NCI-H1930 (cell line): ENCODE data around the gene CDC42EP4.
"Not testable (repeated sequence)": the region's sequence is repeated elsewhere in the genome, so short reads cannot be mapped to it uniquely, and the experiment has no call there.

Source experiments
- DNase-seq, 2 experiments: peaks; one replicate each; lab custom pipeline; 2025; lab: John Stamatoyannopoulos, UW

CDC42EP4 gene

DNA sequence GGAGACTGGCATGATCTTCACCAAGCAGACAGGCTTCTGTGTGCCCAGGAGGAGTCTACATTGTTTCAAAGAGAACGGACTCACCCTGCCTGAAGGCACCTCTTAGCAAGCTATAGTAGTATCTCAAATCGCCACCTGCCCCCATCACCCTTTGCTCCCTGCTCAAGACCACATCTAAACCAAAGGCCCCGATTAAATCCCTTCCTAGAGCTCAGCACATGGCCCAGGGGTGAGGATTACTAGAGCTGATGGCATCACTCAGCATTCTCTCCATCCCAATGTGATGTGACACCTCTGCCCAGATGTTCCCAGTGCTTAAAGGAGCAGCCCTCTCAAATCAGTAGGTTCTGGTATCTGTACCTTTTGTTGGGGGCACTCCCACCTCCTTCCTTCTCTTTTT lies 8.0 kb upstream of the CDC42EP4 start:
- DNase-seq, result no peak

DNA sequence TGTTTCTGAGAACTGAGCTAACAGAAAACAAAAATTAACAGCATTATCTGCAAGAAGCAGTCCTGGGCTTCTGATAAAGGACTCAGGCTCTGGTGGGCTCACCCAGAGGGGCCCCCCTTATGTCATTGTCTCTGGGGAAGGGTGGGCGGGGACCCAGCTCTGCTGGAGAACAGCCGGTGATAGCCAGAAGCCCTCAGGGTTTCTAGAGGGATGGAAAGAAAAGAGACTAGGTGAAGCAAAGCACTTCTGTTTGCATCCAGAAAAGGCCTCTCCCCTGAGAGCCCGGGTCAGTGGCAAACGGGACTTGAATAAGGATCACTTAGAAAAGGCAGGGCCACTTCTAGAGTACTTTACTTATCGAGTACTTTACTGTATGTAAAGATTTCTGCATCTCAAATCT lies 7.0 kb upstream of the CDC42EP4 start:
- no peak for DNase-seq

DNA sequence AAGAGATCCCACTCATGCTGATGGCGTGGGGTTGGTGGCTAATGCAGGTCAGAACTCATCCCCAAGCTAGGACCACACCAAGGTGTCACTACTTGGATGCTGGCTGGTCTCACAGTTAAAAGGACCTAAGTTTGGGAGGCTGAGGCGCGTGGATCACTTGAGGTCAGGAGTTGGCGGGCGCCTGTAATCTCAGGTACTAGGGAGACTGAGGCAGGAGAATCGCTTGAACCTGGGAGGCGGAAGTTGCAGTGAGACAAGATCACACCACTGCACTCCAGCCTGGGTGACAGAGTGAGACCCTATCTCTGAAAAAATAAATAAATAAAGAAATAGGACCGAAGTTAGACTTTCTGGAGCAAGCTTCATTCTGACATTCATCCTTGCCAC lies 6.6 kb upstream of the CDC42EP4 start:
- no peak for DNase-seq

DNA sequence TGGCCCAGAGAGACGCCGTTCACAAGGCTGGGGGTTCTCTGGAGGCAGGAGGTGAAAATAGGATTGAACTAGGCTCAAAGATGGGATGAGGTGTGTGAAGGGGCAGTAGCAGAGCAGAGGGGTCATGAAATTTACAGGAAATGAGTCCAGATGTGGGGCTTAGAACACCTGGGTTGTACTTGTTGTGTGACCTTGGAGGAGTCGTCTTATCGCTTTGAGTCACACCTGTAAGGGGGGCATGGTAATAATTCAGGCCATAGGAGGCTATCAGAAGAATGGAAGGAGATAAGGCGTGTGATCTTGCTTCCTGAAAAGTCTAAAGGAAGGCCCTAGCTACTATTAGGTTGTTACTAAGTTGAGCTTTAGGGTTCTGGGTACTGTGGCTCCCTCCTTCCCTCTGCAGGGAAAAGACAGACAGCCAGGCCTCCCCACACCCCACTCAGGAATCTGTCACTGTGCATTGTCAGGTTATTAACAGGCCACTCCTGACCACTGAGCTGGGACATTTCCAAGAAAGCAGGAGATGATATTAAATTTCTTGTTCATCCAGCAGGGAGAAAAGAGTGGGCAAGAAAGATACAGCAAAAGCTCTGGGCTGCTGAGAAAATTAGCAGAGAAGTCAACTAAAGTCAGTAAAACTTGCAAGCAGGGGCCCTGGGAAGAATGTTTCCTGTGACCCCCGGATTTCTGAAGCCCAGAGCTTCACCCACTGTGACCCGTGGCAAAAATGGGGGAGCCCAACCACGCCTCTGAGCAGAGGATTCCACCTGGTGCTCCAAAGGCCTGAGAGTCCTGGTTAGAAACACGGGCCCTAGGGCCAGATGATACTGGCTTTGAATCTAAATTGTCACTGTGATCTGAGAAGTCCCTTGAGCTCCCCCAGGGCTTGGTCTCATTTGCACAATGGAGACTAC lies 6.0 kb upstream of the CDC42EP4 start:
- no peak for DNase-seq

DNA sequence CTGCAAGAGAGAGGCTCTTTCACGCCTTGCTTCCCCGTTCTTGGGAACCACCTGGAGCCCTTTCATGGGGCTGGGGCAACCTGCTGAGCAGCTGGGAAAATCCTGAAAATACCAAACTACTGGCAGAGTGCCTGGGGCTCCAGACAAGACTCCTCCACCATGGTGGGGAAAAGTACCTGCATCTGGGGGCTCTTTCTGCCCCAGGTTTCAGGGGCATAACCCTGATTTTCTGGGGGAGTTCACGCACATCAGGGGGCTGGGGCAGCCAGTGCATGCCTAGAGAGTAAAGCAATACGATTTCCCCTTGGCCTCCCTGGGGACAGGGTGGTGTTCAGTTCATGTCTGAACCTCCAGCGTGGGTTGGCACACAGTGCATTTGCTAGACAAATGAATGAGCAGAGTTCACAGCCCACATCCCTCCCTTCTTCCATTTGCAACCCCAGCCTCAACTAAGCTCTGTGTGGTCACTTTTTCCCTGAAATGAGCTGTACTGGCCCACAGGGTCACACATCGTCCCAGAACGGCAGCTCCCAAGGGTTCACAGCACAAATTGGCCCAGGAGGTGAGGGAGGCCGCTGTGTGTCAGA lies 5.2 kb upstream of the CDC42EP4 start:
- DNase-seq, result no peak

- DNase-seq, result no peak
Measured at GRCh38 chr17:73315471-73315870, 3.7 kb upstream of the CDC42EP4 start.

- DNase-seq, result no peak
Measured at GRCh38 chr17:73313526-73314127, 1.8 kb upstream of the CDC42EP4 start.

GRCh38 chr17:73312887-73313286 lies 1.1 kb upstream of the CDC42EP4 start:
- DNase-seq, result not testable (repeated sequence)

DNA sequence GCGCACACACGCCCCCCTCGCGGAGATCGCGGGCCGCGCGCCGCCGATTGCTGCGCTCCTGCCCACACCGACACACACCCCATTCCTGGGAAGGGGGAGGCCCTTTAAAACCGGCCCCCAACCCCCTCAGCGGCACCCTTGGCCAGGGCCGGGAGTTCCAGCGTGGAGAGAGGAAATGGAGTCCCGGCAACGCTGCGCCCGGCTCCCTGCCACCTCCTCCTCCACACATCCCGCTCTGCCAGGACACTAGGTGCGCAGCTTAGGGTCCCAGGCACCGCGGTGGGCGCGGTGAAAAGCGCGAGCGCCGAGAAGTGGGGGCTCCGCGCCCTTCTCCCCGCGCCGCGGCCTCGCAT lies 397 bp downstream of the CDC42EP4 start:
- DNase-seq, result peak in 1 of 2 experiments; percentile 51

DNA sequence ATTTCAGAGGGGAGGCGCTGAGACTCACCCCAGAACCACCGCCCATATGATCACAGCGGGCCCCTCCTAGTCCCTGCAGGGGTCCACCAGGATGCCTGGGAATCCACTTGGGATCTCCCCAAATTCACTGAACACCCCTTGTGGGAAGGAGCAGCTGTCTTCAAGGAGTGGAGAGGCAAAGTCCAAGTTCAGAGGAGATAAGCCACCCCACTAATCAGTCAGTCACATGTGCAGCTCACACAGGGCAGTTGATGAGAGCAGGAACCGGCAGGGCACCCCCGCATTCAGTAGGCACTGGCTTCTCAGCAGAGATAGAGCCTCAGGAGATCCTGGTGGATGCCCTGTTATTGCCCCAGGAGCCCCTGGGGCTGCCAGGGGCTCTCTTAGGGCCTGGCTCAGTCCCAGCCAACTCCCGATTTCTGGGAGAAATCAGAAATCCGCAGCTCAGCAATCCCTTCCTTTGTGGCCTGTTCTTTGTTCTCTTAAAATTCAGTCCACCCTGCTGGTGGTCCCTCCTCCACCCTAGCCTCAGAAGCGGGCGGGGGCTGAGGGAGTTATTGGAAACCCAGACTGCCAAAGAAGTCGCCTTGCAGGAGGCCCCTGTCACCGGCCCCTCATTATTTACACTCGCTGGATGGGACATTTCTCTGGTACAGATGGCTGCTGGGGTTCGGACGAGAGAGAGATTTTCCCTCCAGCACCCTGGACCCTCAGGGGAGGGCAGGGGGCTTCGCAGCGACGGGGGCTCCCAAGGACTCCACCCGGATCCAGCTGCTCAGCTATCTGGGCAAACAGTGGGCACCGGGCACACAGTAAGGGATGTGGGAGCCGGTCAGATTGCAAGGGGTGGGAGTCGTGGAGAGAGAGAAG lies 1.8 kb downstream of the CDC42EP4 start:
- DNase-seq, result no peak

DNA sequence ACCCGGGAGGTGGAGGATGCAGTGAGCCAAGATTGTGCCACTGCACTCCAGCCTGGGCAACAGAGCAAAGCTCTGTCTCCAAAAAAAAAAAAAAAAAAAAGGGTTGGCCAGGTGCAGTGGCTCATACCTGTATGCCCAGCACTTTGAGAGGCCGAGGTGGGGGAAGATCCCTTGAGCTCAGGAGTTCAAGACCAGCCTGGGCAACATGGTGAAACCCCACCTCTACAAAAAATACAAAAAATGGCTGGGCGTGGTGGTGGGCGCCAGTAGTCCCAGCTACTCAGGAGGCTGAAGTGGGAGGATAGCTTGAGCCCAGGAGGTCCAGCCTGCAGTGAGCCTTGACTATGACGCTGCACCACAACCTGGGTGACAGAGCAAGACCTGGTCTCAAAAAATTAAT lies 2.8 kb downstream of the CDC42EP4 start:
- DNase-seq, result not testable (repeated sequence)

DNA sequence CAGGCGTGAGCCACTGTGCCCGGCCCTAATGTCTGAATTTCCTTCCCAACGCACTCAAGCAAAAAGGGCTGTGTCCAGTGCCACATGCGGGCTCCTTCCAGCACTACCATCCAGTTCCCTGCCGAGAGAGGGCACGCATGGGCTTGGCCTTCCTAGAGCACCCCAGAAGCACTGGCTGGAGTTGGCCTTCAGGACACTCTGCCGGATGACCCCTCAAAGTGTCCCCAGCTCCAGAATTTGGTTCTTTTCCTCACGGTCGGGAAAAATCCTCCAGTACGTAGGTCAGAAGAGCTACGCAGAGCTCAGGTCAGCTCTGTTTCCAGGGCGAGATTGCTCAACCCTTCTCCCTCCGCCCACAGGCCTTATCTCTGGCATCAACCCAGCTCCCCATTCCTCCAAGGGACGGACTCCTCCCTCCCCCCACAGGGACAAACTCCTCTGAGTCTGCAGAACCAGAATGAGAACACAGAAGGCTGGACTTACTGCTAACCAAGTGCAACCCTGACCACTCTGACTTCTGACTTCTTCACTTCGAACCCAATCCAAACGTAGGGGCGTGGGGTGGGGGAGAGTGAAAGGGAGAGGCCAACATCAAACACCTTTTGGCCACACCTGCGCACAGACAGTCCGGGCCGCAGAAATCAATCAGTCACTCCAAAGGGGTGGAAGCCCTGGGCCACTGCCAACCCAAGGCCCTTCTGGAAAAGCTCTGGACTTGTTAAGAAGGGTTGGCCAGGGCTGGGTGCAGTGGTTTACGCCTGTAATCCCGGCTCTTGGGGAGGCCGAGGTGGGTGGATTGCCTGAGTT lies 3.6 kb downstream of the CDC42EP4 start:
- DNase-seq, result no peak

- DNase-seq, result no peak
Measured at GRCh38 chr17:73307130-73307529, 4.7 kb downstream of the CDC42EP4 start.

DNA sequence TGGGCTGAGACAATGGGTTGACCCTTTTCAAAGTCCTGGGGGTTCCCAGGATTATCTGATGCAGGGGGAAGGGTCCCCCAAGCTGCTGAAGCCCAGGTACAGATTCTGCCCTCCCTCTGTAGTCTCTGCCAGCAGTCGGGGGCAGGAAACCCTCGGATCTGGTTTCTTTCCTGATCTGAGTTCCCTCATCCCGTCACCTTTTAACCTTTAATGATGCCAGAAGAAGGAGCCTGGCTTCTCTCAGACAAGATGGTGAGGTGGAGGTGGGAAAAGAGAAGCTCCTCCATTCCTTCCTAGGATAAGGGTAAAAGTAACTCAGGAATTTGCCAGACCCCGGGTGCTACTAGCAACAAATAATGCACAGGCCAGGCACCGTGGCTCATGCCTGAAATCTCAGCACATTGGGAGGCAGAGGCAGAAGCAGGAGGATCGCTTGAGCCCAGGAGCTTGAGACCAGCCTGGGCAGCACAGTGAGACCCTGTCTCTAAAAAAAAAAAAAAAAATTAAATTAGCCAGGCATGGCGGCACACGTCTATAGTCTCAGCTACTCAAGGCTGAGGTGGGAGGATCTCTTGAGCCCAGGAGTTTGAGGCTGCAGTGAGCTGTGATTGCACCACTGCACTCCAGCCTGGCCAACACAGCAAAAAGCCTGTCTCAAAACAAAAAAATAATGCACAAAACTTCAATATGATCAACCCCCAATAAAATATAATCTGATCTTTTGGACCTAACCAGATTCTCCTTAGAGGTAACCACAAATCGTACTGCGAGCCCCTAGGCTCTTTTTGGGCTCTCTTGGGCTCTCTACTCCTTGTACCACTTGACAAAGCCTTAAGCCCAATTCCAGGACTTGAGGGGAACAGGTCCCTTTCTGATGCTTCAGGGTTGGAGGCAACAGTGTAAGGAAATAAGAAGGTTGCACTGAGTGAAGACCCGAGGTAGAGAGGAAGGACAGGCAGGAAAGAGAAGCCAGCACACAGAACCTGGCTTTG lies 5.7 kb downstream of the CDC42EP4 start:
- DNase-seq, result no peak

GRCh38 chr17:73304971-73305812 lies 6.6 kb downstream of the CDC42EP4 start:
- no peak for DNase-seq

- no peak for DNase-seq
Measured at GRCh38 chr17:73304438-73304837, 7.4 kb downstream of the CDC42EP4 start.

GRCh38 chr17:73302189-73302588 lies 9.6 kb downstream of the CDC42EP4 start:
- no peak for DNase-seq

DNA sequence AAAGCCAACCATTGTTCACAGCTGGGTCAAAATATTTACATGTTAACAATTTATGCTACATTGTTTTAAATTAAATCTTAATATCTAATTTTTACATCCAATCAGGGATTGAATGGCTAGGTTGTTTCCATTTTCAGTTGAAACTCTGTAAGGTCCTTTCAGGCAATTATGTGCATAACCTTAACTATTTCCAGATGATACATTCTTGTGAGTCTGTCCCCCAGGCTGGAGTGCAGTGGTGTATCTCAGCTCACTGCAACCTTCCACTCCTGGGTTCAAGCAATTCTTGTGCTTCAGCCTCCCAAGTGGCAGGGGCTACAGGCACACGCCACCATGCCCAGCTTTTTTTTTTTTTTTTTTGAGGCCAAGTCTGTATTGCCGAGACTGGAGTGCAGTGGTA lies 10.4 kb downstream of the CDC42EP4 start:
- DNase-seq, result no peak

DNA sequence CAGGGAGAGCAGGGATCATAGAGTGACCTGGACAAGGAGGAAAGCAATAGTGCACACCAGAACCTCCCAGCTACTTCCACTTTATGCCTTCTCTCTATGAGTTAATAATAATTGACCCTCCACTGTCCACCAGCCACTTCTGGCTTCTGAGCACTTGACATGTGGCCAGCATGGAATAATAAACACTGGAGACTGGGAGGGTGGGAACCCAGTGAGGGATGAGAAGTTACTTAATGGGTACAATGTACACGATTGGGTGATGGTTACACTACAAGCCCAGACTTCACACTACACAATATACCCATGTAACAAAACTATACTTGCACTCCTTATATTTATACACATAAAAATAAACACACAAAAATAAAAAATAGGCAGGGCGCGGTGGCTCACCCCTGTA lies 11.4 kb downstream of the CDC42EP4 start:
- no peak for DNase-seq
